HepG2 (cell line): ENCODE results near the gene SDK1. TPM values are rescaled to one million over a fixed set of nuclear protein-coding genes. Genes with fewer than 3 reads are reported as not detected.
A peak's percentile ranks its signal among the peaks of the same experiment; 100 is the strongest.

Source experiments
- DR1 ChIP-seq: sonication (generic); formaldehyde crosslinking; IDR thresholded peaks from 2 replicates; pipeline ENCODE4 v1.8.0; 2021; ENCODE audit warnings: mild to moderate bottlenecking, missing genetic modification reagents, inconsistent platforms
- IRF2 ChIP-seq: IDR thresholded peaks from 2 replicates; pipeline ENCODE4 v1.6.1; 2018; ENCODE audit warnings: missing genetic modification reagents, missing compliant biosample characterization
- MBD4 ChIP-seq: IDR thresholded peaks from 2 replicates; pipeline ENCODE4 v1.6.1; 2012; ENCODE audit warnings: low read length, inconsistent platforms, borderline replicate concordance
- RELA ChIP-seq: sonication (generic); formaldehyde crosslinking; IDR thresholded peaks from 2 replicates; pipeline ENCODE4 v1.4.0; 2020; ENCODE audit warnings: missing genetic modification reagents
- SETDB1 ChIP-seq: sonication (generic); formaldehyde crosslinking; IDR thresholded peaks from 2 replicates; pipeline ENCODE4 v1.5.1; 2020; ENCODE audit warnings: missing genetic modification reagents, mild to moderate bottlenecking, borderline replicate concordance
- SOX13 ChIP-seq, 3 experiments: fragments of 450-650 bp in 1 of 3; sonication (generic) in 1 of 3; formaldehyde crosslinking in 1 of 3; IDR thresholded peaks in 2 of 3; conservative IDR thresholded peaks in 1 of 3; 2 replicates each; pipeline versions ENCODE4 v1.5.0 to v1.6.1; 2016 to 2020; ENCODE audit warnings: antibody characterized with exemption in 1 of 3, mild to moderate bottlenecking in 1 of 3, missing compliant biosample characterization in 1 of 3, missing genetic modification reagents in 1 of 3, moderate library complexity in 1 of 3
- YEATS2 ChIP-seq: sonication (generic); formaldehyde crosslinking; IDR thresholded peaks from 2 replicates; pipeline ENCODE4 v1.4.0; 2020; ENCODE audit warnings: missing genetic modification reagents, borderline replicate concordance
- ZNF12 ChIP-seq: sonication (generic); formaldehyde crosslinking; IDR thresholded peaks from 2 replicates; pipeline ENCODE4 v1.5.0; 2020; ENCODE audit warnings: missing genetic modification reagents
- ZNF337 ChIP-seq: sonication (generic); formaldehyde crosslinking; IDR thresholded peaks from 2 replicates; pipeline ENCODE4 v1.5.1; 2020; ENCODE audit warnings: missing genetic modification reagents, low read depth, mild to moderate bottlenecking, borderline replicate concordance
- ZNF547 ChIP-seq: sonication (generic); formaldehyde crosslinking; IDR thresholded peaks from 2 replicates; pipeline ENCODE4 v1.5.1; 2020; ENCODE audit warnings: mild to moderate bottlenecking, missing genetic modification reagents
- ZNF7 ChIP-seq: IDR thresholded peaks from 2 replicates; pipeline ENCODE4 v1.6.1; 2016; ENCODE audit warnings: missing biosample characterization, missing genetic modification reagents
- polyA plus RNA-seq, 8 experiments: library from polyadenylated mRNA; depleted of rRNA in 3 of 8; stranded (reverse) in 7 of 8; unstranded in 1 of 8; fragments of >200 nt; fragmentation: Illumina TruSeq in 4 of 8; extraction: Trizol in 4 of 8; gene quantifications; 2 replicates each; pipeline versions ENCODE4 v1.2.1 to v1.2.3, GENCODE V29; 2011 to 2016; ENCODE audit warnings: low read depth in 4 of 8, missing spikeins in 1 of 8, mixed read lengths in 1 of 8; ENCODE audit not compliant: insufficient read depth in 1 of 8
- total RNA-seq, 5 experiments: library from RNA; depleted of rRNA; stranded (reverse); fragments of >200 nt; fragmentation: Illumina TruSeq; extraction: Trizol; gene quantifications; 2 replicates each; pipeline ENCODE4 v1.2.3, GENCODE V29; 2016; ENCODE audit warnings: low read depth in 1 of 5
- TF ChIP-seq, protein P1 (sequence below): sonication (generic); formaldehyde crosslinking; IDR thresholded peaks from 2 replicates; pipeline ENCODE4 v1.5.1; 2020; ENCODE audit warnings: mild to moderate bottlenecking, missing genetic modification reagents, moderate library complexity
- TF ChIP-seq, protein P2 (sequence below): sonication (generic); formaldehyde crosslinking; IDR thresholded peaks from 2 replicates; pipeline ENCODE4 v1.4.0; 2020; ENCODE audit warnings: missing genetic modification reagents, borderline replicate concordance
- TF ChIP-seq, protein P3 (sequence below): sonication (generic); formaldehyde crosslinking; IDR thresholded peaks from 2 replicates; pipeline ENCODE4 v1.4.0; 2020; ENCODE audit warnings: low read depth, missing genetic modification reagents
- TF ChIP-seq, protein P4 (sequence below): sonication (generic); formaldehyde crosslinking; IDR thresholded peaks from 2 replicates; pipeline ENCODE4 v1.5.1; 2020; ENCODE audit warnings: mild to moderate bottlenecking, missing genetic modification reagents

The SDK1 gene
- total and polyA plus RNA-seq, 2 of the 13 experiments (the other 11 are each of a cell fraction or from before 2014, with no cell fraction given): 0.35 to 2.4 TPM

DNA sequence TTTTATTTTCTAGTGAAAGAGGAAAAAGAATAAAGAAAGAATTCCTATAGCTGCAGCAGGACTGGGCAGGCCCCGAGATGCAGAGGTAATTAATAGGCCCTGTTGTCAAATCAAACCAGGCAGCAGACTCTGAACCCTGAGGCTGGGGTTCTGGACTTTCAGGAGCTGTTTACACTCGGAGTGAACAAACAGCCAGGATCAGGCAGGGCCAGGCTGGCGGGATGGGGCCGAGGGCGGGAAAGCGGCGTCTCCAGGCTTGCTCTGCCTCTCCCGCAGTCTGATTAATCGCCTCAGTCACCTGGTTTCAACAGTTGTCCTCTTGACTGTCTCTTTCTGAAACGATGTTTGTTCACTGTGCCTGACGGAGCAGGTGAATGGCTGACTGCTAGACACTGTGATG is 705.6 kb downstream of the SDK1 start (continued):
- TF ChIP-seq, protein P1, sequence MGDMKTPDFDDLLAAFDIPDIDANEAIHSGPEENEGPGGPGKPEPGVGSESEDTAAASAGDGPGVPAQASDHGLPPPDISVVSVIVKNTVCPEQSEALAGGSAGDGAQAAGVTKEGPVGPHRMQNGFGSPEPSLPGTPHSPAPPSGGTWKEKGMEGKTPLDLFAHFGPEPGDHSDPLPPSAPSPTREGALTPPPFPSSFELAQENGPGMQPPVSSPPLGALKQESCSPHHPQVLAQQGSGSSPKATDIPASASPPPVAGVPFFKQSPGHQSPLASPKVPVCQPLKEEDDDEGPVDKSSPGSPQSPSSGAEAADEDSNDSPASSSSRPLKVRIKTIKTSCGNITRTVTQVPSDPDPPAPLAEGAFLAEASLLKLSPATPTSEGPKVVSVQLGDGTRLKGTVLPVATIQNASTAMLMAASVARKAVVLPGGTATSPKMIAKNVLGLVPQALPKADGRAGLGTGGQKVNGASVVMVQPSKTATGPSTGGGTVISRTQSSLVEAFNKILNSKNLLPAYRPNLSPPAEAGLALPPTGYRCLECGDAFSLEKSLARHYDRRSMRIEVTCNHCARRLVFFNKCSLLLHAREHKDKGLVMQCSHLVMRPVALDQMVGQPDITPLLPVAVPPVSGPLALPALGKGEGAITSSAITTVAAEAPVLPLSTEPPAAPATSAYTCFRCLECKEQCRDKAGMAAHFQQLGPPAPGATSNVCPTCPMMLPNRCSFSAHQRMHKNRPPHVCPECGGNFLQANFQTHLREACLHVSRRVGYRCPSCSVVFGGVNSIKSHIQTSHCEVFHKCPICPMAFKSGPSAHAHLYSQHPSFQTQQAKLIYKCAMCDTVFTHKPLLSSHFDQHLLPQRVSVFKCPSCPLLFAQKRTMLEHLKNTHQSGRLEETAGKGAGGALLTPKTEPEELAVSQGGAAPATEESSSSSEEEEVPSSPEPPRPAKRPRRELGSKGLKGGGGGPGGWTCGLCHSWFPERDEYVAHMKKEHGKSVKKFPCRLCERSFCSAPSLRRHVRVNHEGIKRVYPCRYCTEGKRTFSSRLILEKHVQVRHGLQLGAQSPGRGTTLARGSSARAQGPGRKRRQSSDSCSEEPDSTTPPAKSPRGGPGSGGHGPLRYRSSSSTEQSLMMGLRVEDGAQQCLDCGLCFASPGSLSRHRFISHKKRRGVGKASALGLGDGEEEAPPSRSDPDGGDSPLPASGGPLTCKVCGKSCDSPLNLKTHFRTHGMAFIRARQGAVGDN (CRISPR knock-in tag): peak; percentile 80
- TF ChIP-seq SETDB1 (no peak), ZNF7 (CRISPR knock-in tag) (no peak), RELA (CRISPR knock-in tag) (no peak), DR1 (CRISPR knock-in tag) (no peak), ZNF337 (CRISPR knock-in tag) (no peak), YEATS2 (CRISPR knock-in tag) (no peak), IRF2 (CRISPR knock-in tag) (peak; percentile 67; the same call in 1 of the 2 replicates), ZNF547 (CRISPR knock-in tag) (no peak), SOX13 (IDR thresholded peaks at IDR 0.05) (peak; percentile 14; the same call in 1 of the 2 replicates), SOX13 (CRISPR knock-in tag; conservative IDR thresholded peaks at IDR 0.05 in 1 of 2, IDR thresholded peaks at IDR 0.05 in 1 of 2) (peak in 1 of 2 experiments; percentile 50; a peak in 1 of 4 replicates), ZNF12 (CRISPR knock-in tag) (no peak), MBD4 (no peak)
- TF ChIP-seq, protein P2, sequence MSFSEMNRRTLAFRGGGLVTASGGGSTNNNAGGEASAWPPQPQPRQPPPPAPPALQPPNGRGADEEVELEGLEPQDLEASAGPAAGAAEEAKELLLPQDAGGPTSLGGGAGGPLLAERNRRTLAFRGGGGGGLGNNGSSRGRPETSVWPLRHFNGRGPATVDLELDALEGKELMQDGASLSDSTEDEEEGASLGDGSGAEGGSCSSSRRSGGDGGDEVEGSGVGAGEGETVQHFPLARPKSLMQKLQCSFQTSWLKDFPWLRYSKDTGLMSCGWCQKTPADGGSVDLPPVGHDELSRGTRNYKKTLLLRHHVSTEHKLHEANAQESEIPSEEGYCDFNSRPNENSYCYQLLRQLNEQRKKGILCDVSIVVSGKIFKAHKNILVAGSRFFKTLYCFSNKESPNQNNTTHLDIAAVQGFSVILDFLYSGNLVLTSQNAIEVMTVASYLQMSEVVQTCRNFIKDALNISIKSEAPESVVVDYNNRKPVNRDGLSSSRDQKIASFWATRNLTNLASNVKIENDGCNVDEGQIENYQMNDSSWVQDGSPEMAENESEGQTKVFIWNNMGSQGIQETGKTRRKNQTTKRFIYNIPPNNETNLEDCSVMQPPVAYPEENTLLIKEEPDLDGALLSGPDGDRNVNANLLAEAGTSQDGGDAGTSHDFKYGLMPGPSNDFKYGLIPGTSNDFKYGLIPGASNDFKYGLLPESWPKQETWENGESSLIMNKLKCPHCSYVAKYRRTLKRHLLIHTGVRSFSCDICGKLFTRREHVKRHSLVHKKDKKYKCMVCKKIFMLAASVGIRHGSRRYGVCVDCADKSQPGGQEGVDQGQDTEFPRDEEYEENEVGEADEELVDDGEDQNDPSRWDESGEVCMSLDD (CRISPR knock-in tag): no peak
- TF ChIP-seq, protein P3, sequence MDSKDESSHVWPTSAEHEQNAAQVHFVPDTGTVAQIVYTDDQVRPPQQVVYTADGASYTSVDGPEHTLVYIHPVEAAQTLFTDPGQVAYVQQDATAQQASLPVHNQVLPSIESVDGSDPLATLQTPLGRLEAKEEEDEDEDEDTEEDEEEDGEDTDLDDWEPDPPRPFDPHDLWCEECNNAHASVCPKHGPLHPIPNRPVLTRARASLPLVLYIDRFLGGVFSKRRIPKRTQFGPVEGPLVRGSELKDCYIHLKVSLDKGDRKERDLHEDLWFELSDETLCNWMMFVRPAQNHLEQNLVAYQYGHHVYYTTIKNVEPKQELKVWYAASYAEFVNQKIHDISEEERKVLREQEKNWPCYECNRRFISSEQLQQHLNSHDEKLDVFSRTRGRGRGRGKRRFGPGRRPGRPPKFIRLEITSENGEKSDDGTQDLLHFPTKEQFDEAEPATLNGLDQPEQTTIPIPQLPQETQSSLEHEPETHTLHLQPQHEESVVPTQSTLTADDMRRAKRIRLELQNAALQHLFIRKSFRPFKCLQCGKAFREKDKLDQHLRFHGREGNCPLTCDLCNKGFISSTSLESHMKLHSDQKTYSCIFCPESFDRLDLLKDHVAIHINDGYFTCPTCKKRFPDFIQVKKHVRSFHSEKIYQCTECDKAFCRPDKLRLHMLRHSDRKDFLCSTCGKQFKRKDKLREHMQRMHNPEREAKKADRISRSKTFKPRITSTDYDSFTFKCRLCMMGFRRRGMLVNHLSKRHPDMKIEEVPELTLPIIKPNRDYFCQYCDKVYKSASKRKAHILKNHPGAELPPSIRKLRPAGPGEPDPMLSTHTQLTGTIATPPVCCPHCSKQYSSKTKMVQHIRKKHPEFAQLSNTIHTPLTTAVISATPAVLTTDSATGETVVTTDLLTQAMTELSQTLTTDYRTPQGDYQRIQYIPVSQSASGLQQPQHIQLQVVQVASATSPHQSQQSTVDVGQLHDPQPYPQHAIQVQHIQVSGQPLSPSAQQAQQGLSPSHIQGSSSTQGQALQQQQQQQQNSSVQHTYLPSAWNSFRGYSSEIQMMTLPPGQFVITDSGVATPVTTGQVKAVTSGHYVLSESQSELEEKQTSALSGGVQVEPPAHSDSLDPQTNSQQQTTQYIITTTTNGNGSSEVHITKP: no peak
- TF ChIP-seq, protein P4, sequence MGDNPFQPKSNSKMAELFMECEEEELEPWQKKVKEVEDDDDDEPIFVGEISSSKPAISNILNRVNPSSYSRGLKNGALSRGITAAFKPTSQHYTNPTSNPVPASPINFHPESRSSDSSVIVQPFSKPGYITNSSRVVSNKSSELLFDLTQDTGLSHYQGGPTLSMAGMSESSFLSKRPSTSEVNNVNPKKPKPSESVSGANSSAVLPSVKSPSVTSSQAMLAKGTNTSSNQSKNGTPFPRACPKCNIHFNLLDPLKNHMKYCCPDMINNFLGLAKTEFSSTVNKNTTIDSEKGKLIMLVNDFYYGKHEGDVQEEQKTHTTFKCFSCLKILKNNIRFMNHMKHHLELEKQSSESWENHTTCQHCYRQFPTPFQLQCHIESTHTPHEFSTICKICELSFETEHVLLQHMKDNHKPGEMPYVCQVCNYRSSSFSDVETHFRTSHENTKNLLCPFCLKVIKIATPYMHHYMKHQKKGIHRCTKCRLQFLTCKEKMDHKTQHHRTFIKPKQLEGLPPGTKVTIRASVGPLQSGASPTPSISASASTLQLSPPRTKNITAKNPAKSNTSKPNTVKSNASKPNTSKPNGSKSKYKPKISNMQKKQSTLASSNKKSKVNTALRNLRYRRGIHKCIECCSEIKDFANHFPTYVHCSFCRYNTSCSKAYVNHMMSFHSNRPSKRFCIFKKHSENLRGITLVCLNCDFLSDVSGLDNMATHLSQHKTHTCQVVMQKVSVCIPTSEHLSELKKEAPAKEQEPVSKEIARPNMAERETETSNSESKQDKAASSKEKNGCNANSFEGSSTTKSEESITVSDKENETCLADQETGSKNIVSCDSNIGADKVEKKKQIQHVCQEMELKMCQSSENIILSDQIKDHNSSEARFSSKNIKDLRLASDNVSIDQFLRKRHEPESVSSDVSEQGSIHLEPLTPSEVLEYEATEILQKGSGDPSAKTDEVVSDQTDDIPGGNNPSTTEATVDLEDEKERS (CRISPR knock-in tag): no peak
